ENCODE measurements around the gene S100A7.
"Not testable (repeated sequence)": the region's sequence is repeated elsewhere in the genome, so short reads cannot be mapped to it uniquely, and the experiment has no call there.

Gene S100A7

DNA sequence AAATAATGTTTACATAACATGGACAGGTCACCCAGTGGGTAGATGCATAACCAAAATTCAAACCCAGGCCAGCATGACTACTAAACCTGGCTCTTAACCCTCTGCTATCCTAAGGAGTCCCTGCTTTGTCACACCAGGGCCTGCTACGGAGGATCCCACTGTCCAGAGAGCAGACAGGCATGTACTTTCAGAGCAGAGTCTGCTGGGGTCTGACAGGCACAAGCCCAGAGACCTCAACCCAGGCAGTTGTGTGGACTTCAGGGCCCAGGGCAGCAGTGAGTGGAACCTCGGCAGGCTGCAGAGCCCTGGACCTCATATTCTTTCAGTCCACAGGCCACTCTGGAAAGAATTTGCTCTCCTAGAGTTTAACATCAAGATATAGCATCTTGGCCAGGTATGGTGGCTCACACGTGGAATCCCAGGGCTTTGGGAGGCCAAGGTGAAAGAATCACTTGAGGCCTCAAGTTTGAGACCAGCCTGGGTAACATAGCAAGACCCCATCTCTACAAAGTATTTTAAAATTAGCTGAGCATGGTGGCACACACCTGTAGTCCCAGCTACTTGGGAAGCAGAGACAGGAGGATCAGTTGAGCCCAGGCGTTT is 16.1 kb upstream of the S100A7 start:
- DNase-seq (ENCODE audit: low read depth in 2 of 2): no peak

DNA sequence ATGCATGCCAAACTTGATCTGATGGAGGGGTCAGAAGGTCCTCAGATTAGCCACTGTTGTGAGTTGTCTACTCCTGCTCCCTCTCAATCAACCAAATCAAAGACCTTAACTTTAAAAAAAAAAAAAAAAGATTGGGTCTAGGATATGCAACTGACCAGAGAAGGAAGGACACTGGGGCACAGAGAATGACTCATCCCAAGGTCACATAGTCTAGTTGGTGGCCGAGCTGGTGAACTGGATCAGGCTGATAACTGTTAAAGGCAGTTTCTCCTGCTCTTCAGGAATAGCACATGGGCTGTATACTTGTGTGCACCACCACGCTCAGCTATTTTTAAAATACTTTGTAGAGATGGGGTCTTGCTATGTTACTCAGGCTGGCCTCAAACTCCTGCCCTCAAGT is 14.8 kb upstream of the S100A7 start:
- no peak for DNase-seq (ENCODE audit: low read depth in 2 of 2)

DNA sequence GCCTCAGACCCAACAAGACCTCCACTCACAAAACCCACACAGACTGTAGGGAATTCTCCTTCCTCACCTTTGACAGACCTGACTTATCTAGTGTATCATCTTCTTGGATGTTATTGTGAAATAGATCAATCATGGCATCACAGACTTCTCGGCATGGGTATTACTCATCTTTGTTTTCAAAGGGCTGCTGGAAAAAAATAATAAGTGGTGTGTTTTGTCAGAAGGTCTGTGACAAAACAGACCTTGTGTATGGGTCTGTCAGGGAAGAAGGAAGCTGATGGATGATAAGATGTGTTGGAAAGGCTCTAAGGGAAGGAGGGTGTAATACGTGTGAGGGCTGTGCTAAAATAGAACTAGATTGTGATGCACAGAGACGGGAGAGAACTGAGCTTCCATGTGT is 13.9 kb upstream of the S100A7 start:
- DNase-seq (ENCODE audit: low read depth in 2 of 2): no peak

DNA sequence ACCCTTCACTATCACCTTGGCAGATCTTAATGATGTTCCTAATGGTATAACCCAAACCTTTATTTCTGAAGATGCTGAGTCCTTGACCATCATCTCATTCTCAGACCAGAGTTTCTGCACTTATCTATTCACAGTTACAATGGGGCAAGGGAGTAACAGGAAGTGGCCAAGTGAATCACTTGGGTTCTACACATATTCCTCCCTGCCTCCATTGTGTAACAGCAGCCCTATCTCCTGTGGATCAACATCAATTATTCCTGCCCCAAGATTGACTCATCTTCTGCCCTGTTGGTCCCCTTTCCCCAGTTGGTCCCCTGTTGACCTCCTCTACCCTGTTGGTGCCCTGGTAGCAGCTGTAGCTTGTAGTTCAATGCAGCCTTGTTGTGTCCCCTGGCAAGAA is 10.3 kb upstream of the S100A7 start:
- DNase-seq (ENCODE audit: low read depth in 2 of 2): no peak

DNA sequence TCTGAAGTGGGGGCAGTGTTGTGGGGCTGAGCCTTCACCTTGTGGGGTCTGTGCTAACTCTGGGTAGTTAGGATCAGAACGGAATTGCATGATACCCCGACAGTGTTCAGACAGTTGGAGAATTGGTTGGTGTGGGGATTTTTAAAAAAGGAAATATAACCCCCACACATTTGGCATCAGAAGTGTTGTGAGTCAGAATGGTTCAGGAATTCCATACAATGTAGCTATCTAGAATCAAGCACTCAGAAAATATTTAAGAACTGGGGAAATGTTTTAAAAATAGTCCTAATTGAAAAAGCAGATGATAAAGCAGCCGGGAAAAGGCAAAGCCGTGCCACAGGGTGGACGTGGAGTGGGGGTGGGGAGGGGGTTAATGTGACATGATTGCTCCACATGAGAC is 6.5 kb upstream of the S100A7 start:
- no peak for DNase-seq (ENCODE audit: low read depth in 2 of 2)

DNA sequence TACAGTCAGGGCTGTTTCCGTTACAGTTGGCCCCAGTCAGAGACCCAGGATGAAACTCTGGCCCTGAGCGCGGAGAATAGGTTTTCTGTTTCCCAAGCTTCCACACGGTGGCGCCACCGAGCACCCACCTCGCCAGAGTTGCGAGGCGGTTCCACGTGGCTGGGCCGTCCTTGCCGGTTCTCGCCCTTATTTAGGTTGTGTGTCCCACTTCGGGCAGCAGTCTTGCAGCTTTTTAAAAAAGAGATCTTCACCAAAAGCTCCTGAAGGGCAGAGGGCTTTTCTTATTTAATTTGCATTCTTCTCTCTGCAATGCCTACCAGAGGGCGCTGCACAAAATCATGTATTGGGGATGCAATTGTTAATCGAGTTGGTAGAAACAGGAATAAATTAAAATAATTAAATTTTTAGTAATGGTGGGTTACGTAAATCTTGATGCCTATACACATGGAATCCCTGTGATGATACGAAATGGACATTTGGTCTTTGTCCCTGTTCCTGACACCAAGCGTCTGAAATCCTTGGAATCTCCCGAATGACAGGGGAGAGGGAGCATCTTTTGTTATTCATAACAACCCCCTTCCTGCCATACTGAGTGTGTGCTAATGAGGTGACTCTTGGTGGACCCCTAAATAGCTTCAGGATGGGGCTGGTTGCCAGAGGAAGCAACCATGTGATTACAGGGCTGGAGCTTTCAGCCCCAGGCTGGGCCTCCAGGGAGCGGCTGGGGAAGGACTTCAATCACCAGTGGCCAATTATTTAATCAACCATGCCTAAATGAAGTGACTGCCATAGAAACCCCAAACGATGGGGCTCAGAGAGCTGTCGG is 5.6 kb upstream of the S100A7 start:
- DNase-seq (ENCODE audit: low read depth in 2 of 2): peak; percentile 56 to 68

DNA sequence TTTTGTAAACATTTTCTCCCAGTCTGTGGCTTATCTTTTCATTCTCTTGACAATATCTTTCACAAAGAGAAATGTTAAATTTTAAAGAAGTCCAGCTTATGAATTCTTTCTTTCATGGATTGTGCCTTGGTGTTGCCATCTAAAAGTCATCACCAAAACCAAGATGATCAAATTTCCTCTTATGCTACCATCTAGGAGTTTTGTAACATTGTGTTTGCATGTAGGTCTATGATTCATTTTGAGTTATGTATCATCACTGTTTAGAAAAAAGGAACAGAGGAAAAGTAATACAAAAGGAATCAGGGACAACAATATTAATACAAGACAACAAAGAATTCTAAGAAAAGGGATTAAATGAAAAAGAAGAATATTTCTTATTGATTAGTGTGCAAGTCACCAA is 2.3 kb upstream of the S100A7 start:
- not testable (repeated sequence) for DNase-seq (ENCODE audit: low read depth in 2 of 2)

DNA sequence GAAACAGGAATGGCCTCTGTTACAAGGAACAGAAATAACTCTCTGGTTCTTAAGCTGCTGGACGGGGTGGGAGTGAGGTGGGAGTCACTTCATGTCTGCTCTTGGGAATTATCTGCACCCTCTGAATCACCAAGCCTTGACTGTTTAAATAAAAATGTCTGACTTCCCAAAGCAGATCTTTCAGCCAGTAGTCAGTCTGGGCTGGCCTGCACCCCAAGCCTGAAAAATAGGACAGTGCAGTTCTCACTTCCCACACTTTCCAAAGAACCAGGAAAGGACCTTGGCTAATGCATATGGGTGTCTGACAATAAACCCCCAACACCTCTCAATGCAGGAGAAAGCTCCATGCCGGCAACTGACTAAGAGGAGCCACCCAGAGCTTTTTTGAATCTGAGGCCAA is 796 bp downstream of the S100A7 start:
- DNase-seq (ENCODE audit: low read depth in 2 of 2): no peak

DNA sequence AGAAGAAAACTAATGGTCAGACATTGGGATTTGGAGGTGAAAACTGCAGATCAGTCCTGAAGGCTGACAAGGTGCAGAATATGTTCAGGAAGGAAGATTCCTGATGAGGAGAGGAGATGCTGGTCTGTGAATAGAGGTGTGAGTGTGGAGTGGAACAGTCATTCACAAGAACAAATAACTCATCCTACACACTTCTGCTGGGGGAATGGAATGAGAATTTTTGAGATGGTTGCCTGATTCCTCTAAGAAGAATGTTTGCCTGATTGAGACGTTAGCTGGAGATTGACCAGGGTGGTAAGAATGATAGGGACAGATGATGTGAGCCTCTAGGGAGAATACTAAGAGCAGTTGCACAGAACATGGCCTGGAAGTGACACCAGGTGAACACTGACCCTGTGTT is 4.1 kb downstream of the S100A7 start:
- no peak for DNase-seq (ENCODE audit: low read depth in 2 of 2)

DNA sequence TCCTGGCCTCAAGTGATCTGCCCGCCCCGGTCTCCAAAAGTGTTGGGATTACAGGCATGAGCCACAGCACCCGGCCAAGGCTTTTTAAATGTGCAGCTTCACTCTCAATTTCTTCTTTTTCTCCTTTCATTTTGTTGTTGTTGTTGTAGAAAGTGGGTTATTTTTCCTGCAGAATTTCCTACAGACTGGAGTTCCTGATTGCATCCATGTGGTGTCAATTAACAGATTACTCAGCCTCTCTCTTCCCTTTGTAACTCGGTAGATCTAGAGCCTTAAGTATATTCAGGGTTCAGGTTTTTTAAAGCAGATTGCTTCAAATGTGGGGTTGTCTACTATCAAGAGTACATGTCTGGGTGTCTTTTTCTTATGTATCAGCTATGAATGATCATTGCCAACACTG is 11.6 kb downstream of the S100A7 start:
- not testable (repeated sequence) for DNase-seq (ENCODE audit: low read depth in 2 of 2)

DNA sequence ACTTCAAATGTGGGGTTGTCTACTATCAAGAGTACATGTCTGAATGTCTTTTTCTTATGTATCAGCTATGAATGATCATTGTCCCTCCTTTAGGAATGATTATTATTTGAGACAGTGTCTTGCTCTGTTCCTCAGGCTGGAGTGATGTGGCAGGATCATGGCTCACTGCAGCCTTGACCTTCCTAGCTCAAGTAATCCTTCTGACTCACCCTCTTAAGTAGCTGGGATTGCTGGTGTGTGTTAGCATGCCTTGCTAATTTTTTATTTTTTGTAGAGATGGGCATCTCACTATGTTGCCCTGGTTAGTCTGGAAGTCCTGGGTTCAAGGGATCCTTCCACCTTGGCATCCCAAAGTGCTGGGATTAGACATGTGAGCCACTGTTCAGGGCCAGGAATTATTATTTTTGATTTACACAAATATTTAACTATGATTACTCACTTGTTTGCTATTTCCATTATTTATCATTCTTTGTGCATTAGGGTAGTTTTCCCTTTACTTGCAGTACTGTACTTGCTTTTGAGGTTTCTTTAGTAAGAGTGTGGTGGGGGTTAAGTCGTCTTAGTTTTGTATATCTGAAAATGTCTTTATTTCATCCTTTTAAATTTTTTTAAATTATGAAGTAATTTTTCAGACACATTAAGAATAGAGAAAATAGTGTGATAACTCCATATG is 12.8 kb downstream of the S100A7 start:
- DNase-seq (ENCODE audit: low read depth in 2 of 2): no peak

DNA sequence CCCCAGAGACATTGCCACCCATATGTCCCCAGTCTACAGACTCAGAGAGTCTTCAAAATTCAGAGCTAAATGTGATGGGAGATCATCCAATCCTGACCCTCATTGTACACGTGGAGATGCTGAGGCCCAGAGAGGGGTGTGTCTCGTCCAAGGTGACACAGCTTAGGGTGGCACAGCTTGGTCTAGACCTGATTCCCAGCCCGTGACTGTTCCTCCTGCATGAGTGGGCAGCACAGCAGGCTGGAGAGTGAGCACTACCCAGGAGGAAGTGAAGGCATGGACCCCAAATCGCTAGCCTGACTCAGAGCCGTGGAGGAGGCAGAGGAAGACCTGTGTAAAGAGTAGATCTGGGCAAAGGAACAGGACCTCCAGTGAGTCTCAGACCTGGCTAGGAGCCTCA is 16.4 kb downstream of the S100A7 start:
- DNase-seq (ENCODE audit: low read depth in 2 of 2): no peak

DNA sequence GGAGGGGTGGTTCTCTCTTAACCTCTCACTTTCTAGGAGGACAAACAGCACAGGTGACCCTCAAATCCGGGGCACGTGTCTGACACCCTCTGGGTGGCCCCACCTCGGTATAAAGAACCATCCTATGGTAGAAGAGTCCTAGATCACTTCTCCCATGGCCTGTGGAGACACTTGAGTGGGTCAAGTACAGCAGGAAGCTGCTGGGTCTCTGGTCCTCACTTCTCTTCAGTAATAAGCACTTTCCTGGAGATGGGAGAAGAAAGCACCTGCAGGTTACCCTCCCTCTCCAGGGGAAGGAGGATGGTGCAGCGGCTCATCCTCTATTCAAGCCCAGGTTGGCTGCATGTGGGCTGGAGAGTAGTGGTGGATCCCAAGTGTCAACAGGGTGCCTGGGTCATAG is 17.0 kb downstream of the S100A7 start:
- no peak for DNase-seq (ENCODE audit: low read depth in 2 of 2)

DNA sequence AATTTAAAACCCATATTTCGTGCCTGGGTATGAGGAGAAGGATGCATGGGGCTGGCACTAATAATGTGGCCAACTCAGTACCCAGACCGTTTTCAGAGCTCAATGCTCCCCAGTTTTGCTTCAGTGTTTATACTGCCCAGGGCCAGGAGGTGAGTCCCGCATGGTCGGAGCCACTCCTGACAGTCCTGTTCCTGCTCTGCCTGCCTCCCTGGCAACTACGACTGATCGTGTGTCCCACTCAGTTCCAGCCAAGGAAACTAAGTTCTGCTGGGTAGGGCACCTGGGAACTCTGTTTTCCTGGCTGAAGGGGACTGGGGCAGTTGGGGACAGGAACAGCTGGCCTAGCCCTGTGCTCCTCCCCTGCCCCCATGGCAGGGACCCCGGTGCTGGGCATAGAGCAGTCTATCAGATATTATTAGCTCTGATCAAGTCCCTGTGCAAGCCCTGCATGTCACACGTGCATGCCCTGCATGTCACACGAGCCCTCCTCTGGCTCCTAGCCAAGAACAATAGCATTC is 19.2 kb downstream of the S100A7 start:
- DNase-seq (ENCODE audit: low read depth in 2 of 2): no peak

DNA sequence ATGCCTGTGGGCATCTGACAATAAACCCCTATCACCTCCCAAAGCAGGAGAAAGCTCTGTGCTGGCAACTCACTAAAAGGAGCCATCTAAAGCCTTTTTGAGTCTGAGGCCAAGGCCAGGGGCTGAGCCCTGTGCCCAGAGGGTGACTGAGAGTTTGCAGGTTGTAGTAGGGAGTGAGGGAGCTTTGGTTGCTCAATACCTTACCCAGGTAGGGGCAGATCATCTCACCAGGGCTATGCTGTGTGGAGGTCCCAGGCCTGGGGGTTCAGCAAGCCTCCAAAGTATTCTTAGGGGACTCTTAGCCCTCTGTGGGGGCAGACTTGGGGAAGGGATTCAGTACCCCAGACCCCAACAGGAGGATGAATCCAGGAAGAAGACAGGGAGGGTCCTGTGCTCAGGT is 21.2 kb downstream of the S100A7 start:
- DNase-seq (ENCODE audit: low read depth in 2 of 2): no peak

DNA sequence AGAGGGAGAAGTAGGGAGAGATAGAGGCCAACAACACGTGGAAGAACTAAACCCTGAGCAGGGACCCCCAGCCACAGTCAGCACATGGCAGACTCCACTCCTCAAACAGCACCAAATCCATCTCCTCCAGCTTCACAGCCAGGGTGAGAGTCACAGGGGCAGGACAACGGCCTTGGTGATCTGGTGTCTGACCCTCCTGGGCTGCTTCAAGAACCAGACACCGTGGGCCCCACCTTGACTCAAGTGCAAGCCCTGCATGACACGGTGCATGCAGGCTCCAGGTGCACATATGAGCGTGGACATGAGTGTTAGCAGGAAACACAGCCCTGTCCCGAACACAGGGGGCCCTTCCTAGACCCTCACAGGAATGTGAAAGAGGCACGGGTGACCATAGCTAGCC is 21.9 kb downstream of the S100A7 start:
- no peak for DNase-seq (ENCODE audit: low read depth in 2 of 2)

DNA sequence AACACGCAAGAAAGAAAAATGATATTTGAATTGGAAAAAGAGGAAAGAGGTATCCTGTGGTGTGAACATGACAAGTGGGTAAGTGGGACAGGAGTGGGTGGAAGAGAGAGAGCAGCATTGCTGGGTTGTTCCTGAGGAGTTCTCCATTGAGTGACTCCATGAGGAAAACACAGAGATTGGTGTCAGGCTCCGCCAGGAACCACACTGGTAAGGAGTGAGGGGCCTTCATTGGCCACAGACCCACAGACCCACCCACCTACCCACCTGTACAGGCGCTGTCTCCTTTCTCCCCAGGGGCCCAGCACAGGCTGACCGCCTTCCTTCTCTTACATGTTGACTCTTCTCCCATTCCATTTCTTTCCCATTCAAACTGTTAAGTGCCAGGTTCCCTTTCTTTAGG is 23.2 kb downstream of the S100A7 start:
- DNase-seq (ENCODE audit: low read depth in 2 of 2): no peak

DNA sequence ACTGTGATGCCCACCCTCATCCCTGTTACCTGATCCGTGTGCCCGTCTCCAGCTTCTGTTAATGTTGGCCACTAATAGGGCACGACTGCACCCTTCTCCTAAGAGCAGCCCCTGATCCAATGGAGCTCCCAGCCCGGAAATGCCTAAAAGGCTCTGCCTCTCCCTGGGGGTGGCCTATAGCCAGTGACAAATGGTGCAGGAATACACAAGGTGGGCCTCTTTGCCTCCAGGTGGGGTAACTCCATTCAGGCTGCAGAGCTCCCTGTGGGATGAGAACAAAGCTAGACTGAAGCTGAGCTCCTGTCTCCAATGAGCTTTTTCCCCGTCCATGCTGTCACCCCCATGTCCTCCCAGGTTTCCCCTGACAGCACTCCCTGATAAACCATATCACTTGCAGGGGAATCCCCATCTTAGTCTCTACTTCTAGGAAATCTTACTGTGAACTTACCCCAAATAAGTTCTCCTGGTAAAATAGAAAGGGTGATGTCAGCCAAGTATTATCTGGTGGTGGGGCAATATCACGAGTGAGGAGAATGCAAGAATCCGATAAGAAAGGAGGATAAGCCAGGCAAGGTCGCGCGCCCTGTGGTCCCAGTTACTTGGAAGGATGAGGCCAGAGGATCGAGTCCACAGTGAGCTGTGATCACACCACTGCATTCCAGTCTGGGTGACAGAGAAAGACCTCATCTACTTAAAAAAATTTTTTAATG is 25.6 kb downstream of the S100A7 start:
- no peak for DNase-seq (ENCODE audit: low read depth in 2 of 2)

DNA sequence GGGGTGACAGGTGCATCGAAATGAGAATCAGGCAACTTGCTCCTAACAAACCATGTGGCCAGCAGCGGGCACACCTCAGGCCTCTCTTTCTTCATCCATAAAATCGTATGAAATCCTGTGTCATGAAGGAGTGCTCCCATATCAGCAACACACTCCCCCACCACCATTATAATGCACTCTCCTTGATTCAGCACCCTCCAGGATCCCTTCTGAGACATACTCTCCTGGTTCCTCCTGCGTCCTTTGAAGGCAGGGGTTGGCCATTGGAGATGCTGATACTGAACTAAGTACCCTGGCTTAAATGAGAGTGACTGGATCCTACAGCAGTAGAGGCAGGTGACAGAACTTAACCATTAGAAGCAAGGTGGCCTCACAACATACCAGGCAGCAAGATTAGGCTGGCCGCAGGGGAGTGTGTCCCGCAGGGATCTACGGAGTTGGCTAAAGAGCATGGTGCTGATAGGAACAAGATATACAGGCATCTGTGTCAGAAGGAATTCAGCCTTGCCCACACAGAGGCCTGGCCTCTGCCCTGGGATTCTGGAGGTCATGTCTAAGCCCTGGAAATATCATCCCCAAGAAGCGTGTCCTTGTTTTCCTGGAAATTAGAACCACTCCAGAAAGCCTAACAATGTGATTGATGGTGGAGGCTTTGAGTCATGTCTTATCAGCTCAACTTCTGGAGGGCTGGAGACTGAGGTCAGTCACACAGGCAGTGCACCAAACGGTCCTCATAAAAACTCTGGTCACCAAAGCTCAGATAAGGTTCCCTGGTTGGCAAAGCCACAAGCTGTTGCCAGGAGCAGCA is 27.4 kb downstream of the S100A7 start:
- no peak for DNase-seq (ENCODE audit: low read depth in 2 of 2)

DNA sequence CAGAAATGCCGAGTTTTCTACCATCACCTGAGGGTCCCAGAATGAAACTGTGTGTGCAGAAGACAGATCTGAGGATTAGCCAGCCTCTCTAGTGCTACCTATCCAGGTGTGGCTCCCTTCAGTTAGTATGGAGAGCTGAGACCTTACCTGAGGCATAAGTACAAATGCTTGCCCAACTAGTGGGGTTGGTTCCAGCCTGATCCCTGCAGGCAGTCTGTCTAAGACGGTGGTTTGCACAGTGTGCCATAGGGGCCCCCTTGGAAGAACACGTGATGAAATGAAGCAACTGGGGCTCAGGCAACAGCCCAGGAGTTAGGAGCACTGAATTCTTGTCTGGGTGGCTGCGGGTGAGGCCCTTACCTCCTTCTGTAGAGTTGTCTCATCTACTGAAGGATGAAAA is 28.5 kb downstream of the S100A7 start:
- DNase-seq (ENCODE audit: low read depth in 2 of 2): no peak

DNA sequence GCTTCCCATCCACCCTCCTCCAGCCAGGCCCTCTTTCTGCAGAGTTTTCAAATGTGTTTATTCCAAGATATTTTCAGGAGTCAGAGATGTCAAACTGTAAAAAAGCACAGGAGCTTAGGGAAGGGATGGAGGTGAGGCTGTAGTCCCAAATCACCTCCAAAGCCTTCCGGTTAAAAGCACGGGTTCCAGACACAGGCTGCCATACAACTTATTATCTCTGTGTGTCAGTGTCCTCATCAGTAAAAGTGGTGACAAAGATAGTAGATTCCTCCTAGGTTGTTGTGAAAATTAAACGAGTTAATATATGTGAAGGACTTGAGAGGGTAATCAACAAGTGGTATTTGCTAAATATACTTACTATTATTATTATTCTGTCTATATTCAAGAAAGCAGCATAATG is 29.0 kb downstream of the S100A7 start:
- DNase-seq (ENCODE audit: low read depth in 2 of 2): no peak
